H1 (cell line): Measurements from ENCODE around the gene PLG. TPM values are rescaled to one million over a fixed set of nuclear protein-coding genes. Genes with fewer than 3 reads are reported as not detected.

Experiments used
- CTCF ChIA-PET: fragments of 300-600 bp; sonication (Branson Sonifier 250); formaldehyde crosslinking; loops from one replicate; lab custom pipeline; 2021; ENCODE audit not compliant: partially characterized antibody; lab: Charles Lee
- POLR2A ChIA-PET: fragments of 300-600 bp; sonication (Branson Sonifier 250); formaldehyde crosslinking; loops from one replicate; lab custom pipeline; 2021; ENCODE audit warnings: inconsistent platforms; ENCODE audit not compliant: partially characterized antibody; lab: Charles Lee
- DNase-seq, 2 experiments: peaks; one replicate each; pipeline versions ENCODE4 v3.0.0 to v3.0.0-alpha.2; 2010 to 2022; ENCODE audit warnings: low spot score in 2 of 2, low read depth in 1 of 2, mixed read lengths in 1 of 2
- FAIRE-seq: peaks from 2 replicates; lab custom pipeline; 2011; peaks lifted over from hg19 to GRCh38; lab: Jason Lieb, UNC
- H2AFZ ChIP-seq: 2 replicates; pipeline ENCODE4 v1.8.1; 2012; ENCODE audit warnings: low read length, inconsistent platforms
- H2AK5ac ChIP-seq: 2 replicates; pipeline ENCODE4 v1.6.1; 2013; ENCODE audit warnings: low read depth, low read length
- H2BK120ac ChIP-seq: replicated peaks from 2 replicates; pipeline ENCODE3; 2013; ENCODE audit warnings: low read depth, low read length, inconsistent platforms
- H2BK12ac ChIP-seq: 2 replicates; pipeline ENCODE4 v1.6.1; 2013; ENCODE audit warnings: low read depth, low read length
- H2BK15ac ChIP-seq: 2 replicates; pipeline ENCODE4 v1.6.1; 2013; ENCODE audit warnings: low read length
- H2BK20ac ChIP-seq: 2 replicates; pipeline ENCODE4 v1.6.1; 2013; ENCODE audit warnings: low read length
- H2BK5ac ChIP-seq: 2 replicates; pipeline ENCODE4 v1.6.1; 2013; ENCODE audit warnings: low read depth, low read length
- H3K14ac ChIP-seq: 2 replicates; pipeline ENCODE4 v1.6.1; 2013; ENCODE audit warnings: inconsistent platforms; ENCODE audit not compliant: insufficient read length
- H3K18ac ChIP-seq: 2 replicates; pipeline ENCODE4 v1.6.1; 2013; ENCODE audit warnings: low read length; ENCODE audit errors: extremely low read depth
- H3K23ac ChIP-seq: 2 replicates; pipeline ENCODE4 v1.6.1; 2013; ENCODE audit warnings: inconsistent platforms; ENCODE audit not compliant: insufficient read length
- H3K23me2 ChIP-seq: 2 replicates; pipeline ENCODE4 v1.6.1; 2013; ENCODE audit warnings: low read depth, low read length
- H3K27ac ChIP-seq: 2 replicates; pipeline ENCODE4 v1.6.1; 2011; ENCODE audit warnings: low read depth, low read length, inconsistent platforms
- H3K27me3 ChIP-seq, 4 experiments: replicated peaks in 1 of 4; 1 replicate in 1 of 4; 2 replicates in 3 of 4; pipeline versions ENCODE4 v1.6.1 to v1.8.1; 2011 to 2013; ENCODE audit warnings: low read length in 3 of 4, mild to moderate bottlenecking in 3 of 4, inconsistent platforms in 2 of 4, mixed read lengths in 2 of 4, moderate library complexity in 1 of 4; ENCODE audit not compliant: control insufficient read depth in 3 of 4, insufficient read depth in 3 of 4; ENCODE audit errors: extremely low read depth in 1 of 4
- H3K36me3 ChIP-seq, 4 experiments: 2 replicates each; pipeline versions ENCODE4 v1.6.1 to v1.8.1; 2011 to 2013; ENCODE audit warnings: mild to moderate bottlenecking in 4 of 4, low read length in 3 of 4, moderate library complexity in 2 of 4, control low read depth in 1 of 4, inconsistent platforms in 1 of 4; ENCODE audit not compliant: insufficient read depth in 4 of 4, control insufficient read depth in 2 of 4
- H3K4ac ChIP-seq: replicated peaks from 2 replicates; pipeline ENCODE3; 2013; ENCODE audit warnings: low read length, low read depth, mixed read lengths, inconsistent platforms; ENCODE audit not compliant: insufficient read length
- H3K4me1 ChIP-seq, 4 experiments: replicated peaks in 1 of 4; 1 replicate in 1 of 4; 2 replicates in 3 of 4; pipeline versions ENCODE4 v1.6.1 to v1.8.1; 2011 to 2013; ENCODE audit warnings: low read length in 3 of 4, inconsistent platforms in 2 of 4, mixed read lengths in 1 of 4; ENCODE audit not compliant: insufficient read depth in 4 of 4, control insufficient read depth in 3 of 4
- H3K4me2 ChIP-seq, 2 experiments: 2 replicates each; pipeline versions ENCODE4 v1.6.1 to v1.8.1; 2011 to 2013; ENCODE audit warnings: low read depth in 2 of 2, low read length in 2 of 2, control low read depth in 1 of 2, inconsistent platforms in 1 of 2, mild to moderate bottlenecking in 1 of 2; ENCODE audit not compliant: insufficient read depth in 1 of 2
- H3K4me3 ChIP-seq, 4 experiments: fragments of 200-600, 300-600 bp in 1 of 4; sonication (generic), shearing (Covaris generic), sonication (Bioruptor Twin) in 1 of 4; 2 replicates each; pipeline versions ENCODE4 v1.5.1 to v1.8.1; 2011 to 2016; ENCODE audit warnings: low read length in 4 of 4, low read depth in 3 of 4, control low read depth in 2 of 4, inconsistent platforms in 2 of 4, mild to moderate bottlenecking in 2 of 4, mixed read lengths in 1 of 4, moderate library complexity in 1 of 4; ENCODE audit not compliant: insufficient read depth in 2 of 4; ENCODE audit errors: extremely low read depth in 1 of 4
- H3K56ac ChIP-seq: replicated peaks from 2 replicates; pipeline ENCODE3; 2013; ENCODE audit warnings: low read depth, mild to moderate bottlenecking, mixed read lengths, low read length, inconsistent platforms; ENCODE audit not compliant: insufficient read length
- H3K79me1 ChIP-seq: 2 replicates; pipeline ENCODE4 v1.6.1; 2013; ENCODE audit warnings: low read depth, low read length, control low read depth
- H3K79me2 ChIP-seq, 2 experiments: 2 replicates each; pipeline versions ENCODE4 v1.6.1 to v1.8.1; 2012 to 2013; ENCODE audit warnings: low read length in 2 of 2, mild to moderate bottlenecking in 2 of 2, inconsistent platforms in 1 of 2; ENCODE audit not compliant: insufficient read depth in 2 of 2, control insufficient read depth in 1 of 2
- H3K9ac ChIP-seq, 4 experiments: replicated peaks in 1 of 4; 1 replicate in 1 of 4; 2 replicates in 3 of 4; pipeline versions ENCODE4 v1.6.1 to v1.8.1; 2011 to 2013; ENCODE audit warnings: low read depth in 3 of 4, low read length in 3 of 4, control low read depth in 2 of 4, mild to moderate bottlenecking in 2 of 4, moderate library complexity in 2 of 4, inconsistent platforms in 1 of 4; ENCODE audit errors: extremely low read depth in 1 of 4
- H3K9me3 ChIP-seq, 2 experiments: 2 replicates each; pipeline versions ENCODE4 v1.6.1 to v1.8.1; 2012 to 2013; ENCODE audit warnings: mild to moderate bottlenecking in 2 of 2, moderate library complexity in 2 of 2, control low read depth in 1 of 2, inconsistent platforms in 1 of 2, low read depth in 1 of 2, low read length in 1 of 2, mixed read lengths in 1 of 2; ENCODE audit not compliant: insufficient read depth in 2 of 2
- H4K20me1 ChIP-seq, 2 experiments: replicated peaks in 1 of 2; 2 replicates each; pipeline versions ENCODE3 to v1.8.1; 2011 to 2013; ENCODE audit warnings: inconsistent platforms in 2 of 2, low read length in 2 of 2, mild to moderate bottlenecking in 1 of 2; ENCODE audit not compliant: insufficient read depth in 2 of 2, control insufficient read depth in 1 of 2
- H4K5ac ChIP-seq: 2 replicates; pipeline ENCODE4 v1.6.1; 2013; ENCODE audit warnings: low read length, low read depth, mixed read lengths, inconsistent platforms; ENCODE audit not compliant: insufficient read length
- H4K8ac ChIP-seq: 2 replicates; pipeline ENCODE4 v1.8.0; 2013; ENCODE audit warnings: mild to moderate bottlenecking, moderate library complexity, low read length, inconsistent platforms; ENCODE audit not compliant: insufficient read depth; ENCODE audit errors: extremely low read depth
- H4K91ac ChIP-seq: replicated peaks from 2 replicates; pipeline ENCODE3; 2013; ENCODE audit warnings: low read length, mixed read lengths, inconsistent platforms; ENCODE audit not compliant: insufficient read length
- ASH2L ChIP-seq: fragments of 200-600, 300-600 bp; sonication (generic); IDR thresholded peaks from one replicate; pipeline ENCODE4 v1.7.1; 2017; ENCODE audit warnings: low read length
- BACH1 ChIP-seq: IDR thresholded peaks from 2 replicates; pipeline ENCODE4 v1.6.1; 2012; ENCODE audit warnings: low read length, improper control_type of control experiment
- CREB1 ChIP-seq: IDR thresholded peaks from 2 replicates; pipeline ENCODE4 v1.6.1; 2012; ENCODE audit warnings: inconsistent platforms
- CTCF ChIP-seq, 3 experiments: IDR thresholded peaks; 1 replicate in 2 of 3; 2 replicates in 1 of 3; pipeline versions ENCODE4 v1.5.1 to v1.6.1; 2011; ENCODE audit warnings: low read length in 3 of 3, mild to moderate bottlenecking in 3 of 3, inconsistent platforms in 2 of 3, low read depth in 1 of 3, moderate library complexity in 1 of 3; ENCODE audit not compliant: insufficient read depth in 1 of 3; ENCODE audit errors: control extremely low read depth in 1 of 3
- FOSL1 ChIP-seq: IDR thresholded peaks from 2 replicates; pipeline ENCODE4 v1.6.1; 2011; ENCODE audit warnings: mild to moderate bottlenecking, low read depth, low read length, moderate library complexity; ENCODE audit not compliant: insufficient read depth
- MAX ChIP-seq: IDR thresholded peaks from 2 replicates; pipeline ENCODE4 v1.6.1; 2012; ENCODE audit warnings: inconsistent platforms
- RFX5 ChIP-seq: IDR thresholded peaks from 2 replicates; pipeline ENCODE4 v1.6.1; 2011; ENCODE audit warnings: low read depth, low read length, improper control_type of control experiment, borderline replicate concordance
- TAF1 ChIP-seq: IDR thresholded peaks from 2 replicates; pipeline ENCODE4 v1.6.1; 2011; ENCODE audit warnings: mild to moderate bottlenecking, low read depth, low read length
- TBP ChIP-seq: IDR thresholded peaks from 2 replicates; pipeline ENCODE4 v1.6.1; 2011; ENCODE audit warnings: low read depth, low read length, improper control_type of control experiment
- TCF12 ChIP-seq: IDR thresholded peaks from 2 replicates; pipeline ENCODE4 v1.6.1; 2011; ENCODE audit warnings: low read depth, mild to moderate bottlenecking, low read length
- WGBS, 2 experiments: shearing (Covaris generic) in 1 of 2; methylation state at CpG; one replicate each; pipeline versions ENCODE4 v1.1.6 to v1.1.7; 2013 to 2015; ENCODE audit warnings: low lambda C conversion rate in 2 of 2, mixed read lengths in 2 of 2, inconsistent platforms in 1 of 2, low coverage in 1 of 2, missing lambda C conversion rate in 1 of 2; ENCODE audit not compliant: insufficient replicate concordance in 2 of 2, insufficient coverage in 1 of 2, insufficient read length in 1 of 2; ENCODE audit errors: extremely low coverage in 1 of 2, missing lambda C conversion rate in 1 of 2; 5-methylcytosine and 5-hydroxymethylcytosine counted together
- polyA plus RNA-seq, 7 experiments: library from polyadenylated mRNA; depleted of rRNA in 3 of 7; stranded (reverse) in 5 of 7; unstranded in 2 of 7; fragments of >200 nt in 5 of 7; fragments of 200-250 nt in 2 of 7; gene quantifications; 1 replicate in 5 of 7; 2 replicates in 1 of 7; 4 replicates in 1 of 7; pipeline versions ENCODE4 v1.2.1 to v1.2.3, GENCODE V29; 2011 to 2013; ENCODE audit warnings: missing spikeins in 2 of 7, mixed read lengths in 2 of 7
- total RNA-seq: library from RNA; stranded (reverse); fragmentation: NEBNext Ultra II Directional; extraction: Animal tissue kit (Norgen Biotek cat#: 25700); gene quantifications from 2 replicates; pipeline ENCODE4 v1.2.1, GENCODE V29; 2021

Gene PLG
- total and polyA plus RNA-seq, 2 of the 8 experiments (the other 6 are each of a cell fraction or from before 2014, with no cell fraction given) = not detected

- H3K4me1 ChIP-seq = no peaks in the 10 kb centered on the region
- ChIA-PET POLR2A (no interaction called here), CTCF (interaction anchor here (0.6 to 2.1 kb wide), 20 partner anchors 8 to 625 kb away, joined by 3 to 14 read pairs (median 4); no protein-coding TSS in a partner anchor)
- H3K56ac ChIP-seq = no peak overlapping the region
- H3K4ac ChIP-seq = no peak overlapping the region
- H3K27ac ChIP-seq = no peak overlapping the region
- peak; percentile 46 to 87 for DNase-seq
- H3K27me3 ChIP-seq = peaks cover 0 to 6% (median 4%) of the 10 kb centered on the region in 4 experiments; a peak in 3 of 7 replicates
- no peaks in the 10 kb centered on the region for H3K79me2 ChIP-seq
- 5% methylated on average over 28 of the region's 55 CpGs; no CpG with 5 or more reads in 1 of the 2 experiments for WGBS, 2 experiments
- no peak overlapping the region for H2AK5ac ChIP-seq
- H3K9ac ChIP-seq = peak overlapping the region in 2 of 4 experiments; percentile 18 to 38; a peak in 1 of 7 replicates
- H2BK12ac ChIP-seq = no peak overlapping the region
- H3K23ac ChIP-seq = no peak overlapping the region
- H2BK120ac ChIP-seq = no peak overlapping the region
- no peak overlapping the region for H2BK15ac ChIP-seq
- no peak overlapping the region for H4K8ac ChIP-seq
- H4K20me1 ChIP-seq = peaks cover 0 to 2% of the 10 kb centered on the region in 2 experiments
- H3K23me2 ChIP-seq = peaks cover 8% of the 10 kb centered on the region; the same call in 1 of the 2 replicates
- no peak overlapping the region for H4K91ac ChIP-seq
- H3K14ac ChIP-seq = no peak overlapping the region
- peaks cover 2% of the 10 kb centered on the region; the same call in 1 of the 2 replicates for H3K79me1 ChIP-seq
- peak overlapping the region; percentile 39 to 70 (median 50) for H3K4me3 ChIP-seq
- H3K9me3 ChIP-seq = no peaks in the 10 kb centered on the region
- H3K36me3 ChIP-seq = no peaks in the 10 kb centered on the region
- peak overlapping the region; percentile 65 to 80 for H3K4me2 ChIP-seq
- H4K5ac ChIP-seq = no peak overlapping the region
- H2BK5ac ChIP-seq = no peak overlapping the region
- H2BK20ac ChIP-seq = no peak overlapping the region
- peak overlapping the region; percentile 97 for H2AFZ ChIP-seq
- FAIRE-seq = no peak
- H3K18ac ChIP-seq = peak overlapping the region; percentile 38; the same call in 1 of the 2 replicates
- TF ChIP-seq RFX5 (no peak), ASH2L (peak; percentile 50), FOSL1 (no peak), TCF12 (0 out of 2 replicates have a peak, but pooled peaks have one; percentile 57), TAF1 (0 out of 2 replicates have a peak, but pooled peaks have one; percentile 29), BACH1 (peak; percentile 64; the same call in 1 of the 2 replicates), CREB1 (peak; percentile 76), MAX (peak; percentile 87), TBP (no peak), CTCF (IDR thresholded peaks at IDR 0.05; ENCODE audit: control extremely low read depth in 1 of 3, insufficient read depth in 1 of 3, low read depth in 1 of 3, low read length in 3 of 3) (peak; percentile 85 to 89 (median 88))
Measured at GRCh38 chr6:160766989-160767646, 65.1 kb downstream of the PLG start.
